BE2C (cell line): ENCODE measurements around the gene HMX1.

Experiments used
- DNase-seq: peaks from one replicate; pipeline ENCODE4 v3.0.0-alpha.2; 2020
- H3K27me3 ChIP-seq: fragments of 250-450 bp; sonication (Bioruptor Pico); 2 replicates; pipeline ENCODE4 v1.5.1; 2020; ENCODE audit warnings: mild to moderate bottlenecking
- H3K36me3 ChIP-seq: fragments of 250-450 bp; sonication (Bioruptor Pico); 2 replicates; pipeline ENCODE4 v1.5.1; 2020; ENCODE audit warnings: mild to moderate bottlenecking
- H3K4me1 ChIP-seq: fragments of 250-450 bp; sonication (Bioruptor Pico); 2 replicates; pipeline ENCODE4 v1.5.1; 2020
- H3K4me3 ChIP-seq: 2 replicates; pipeline ENCODE4 v1.5.1; 2011; ENCODE audit warnings: low read depth, low read length
- H3K9me3 ChIP-seq: fragments of 250-450 bp; sonication (Bioruptor Pico); 2 replicates; pipeline ENCODE4 v1.5.1; 2020
- CTCF ChIP-seq: IDR thresholded peaks from 2 replicates; pipeline ENCODE4 v1.5.1; 2012; ENCODE audit warnings: mild to moderate bottlenecking, low read depth, low read length

Gene HMX1

GRCh38 chr4:8830611-8831200 is 40.9 kb downstream of the HMX1 start:
- DNase-seq: no peak
- Histone ChIP-seq H3K27me3 (no peaks in the 10 kb centered on the region), H3K4me3 (no peak overlapping the region), H3K36me3 (no peaks in the 10 kb centered on the region), H3K4me1 (no peaks in the 10 kb centered on the region), H3K9me3 (no peaks in the 10 kb centered on the region)
- TF ChIP-seq CTCF: no peak

GRCh38 chr4:8830056-8830455 is 41.6 kb downstream of the HMX1 start:
- Histone ChIP-seq H3K36me3 (no peaks in the 10 kb centered on the region), H3K9me3 (no peaks in the 10 kb centered on the region), H3K4me1 (no peaks in the 10 kb centered on the region), H3K4me3 (no peak overlapping the region), H3K27me3 (no peaks in the 10 kb centered on the region)
- TF ChIP-seq CTCF: no peak
- no peak for DNase-seq

GRCh38 chr4:8829584-8829983 is 42.1 kb downstream of the HMX1 start:
- no peak for TF ChIP-seq CTCF
- DNase-seq: no peak
- H3K4me3 ChIP-seq: no peak overlapping the region
- no peaks in the 10 kb centered on the region for H3K9me3 ChIP-seq
- no peaks in the 10 kb centered on the region for H3K36me3 ChIP-seq
- H3K4me1 ChIP-seq: no peaks in the 10 kb centered on the region
- no peaks in the 10 kb centered on the region for H3K27me3 ChIP-seq

GRCh38 chr4:8828869-8829268 is 42.8 kb downstream of the HMX1 start:
- no peak for DNase-seq
- H3K36me3 ChIP-seq: no peaks in the 10 kb centered on the region
- H3K27me3 ChIP-seq: no peaks in the 10 kb centered on the region
- TF ChIP-seq CTCF: no peak
- no peaks in the 10 kb centered on the region for H3K4me1 ChIP-seq
- H3K4me3 ChIP-seq: no peak overlapping the region
- no peaks in the 10 kb centered on the region for H3K9me3 ChIP-seq

GRCh38 chr4:8821151-8821950 is 50.3 kb downstream of the HMX1 start:
- Histone ChIP-seq H3K36me3 (no peaks in the 10 kb centered on the region), H3K9me3 (no peaks in the 10 kb centered on the region), H3K4me3 (no peak overlapping the region), H3K4me1 (peaks cover 10% of the 10 kb centered on the region), H3K27me3 (no peaks in the 10 kb centered on the region)
- DNase-seq: no peak
- no peak for TF ChIP-seq CTCF
